Effector memory CD8-positive, alpha-beta T cell (primary cell): Measurements from ENCODE around the gene APBB2.

Experiments used
- ATAC-seq: fragments of 150-1000 bp; cut with Tn5 transposase; replicated peaks from 2 replicates; pipeline ENCODE4 v1.10.0; 2021; ENCODE audit warnings: mild to moderate bottlenecking, moderate library complexity
- DNase-seq, 3 experiments: peaks; one replicate each; pipeline ENCODE4 v3.0.0; 2021
- H3K27ac Mint-ChIP-seq, 2 donors: one replicate each; pipeline ENCODE4 v1.8.0; 2022; ENCODE audit warnings: mild to moderate bottlenecking in 2 of 2, mixed read lengths in 2 of 2, moderate library complexity in 2 of 2
- H3K27me3 Mint-ChIP-seq, 2 donors: one replicate each; pipeline ENCODE4 v1.8.0; 2022; ENCODE audit warnings: mixed read lengths in 2 of 2
- H3K36me3 Mint-ChIP-seq: one replicate; pipeline ENCODE4 v1.8.0; 2022; ENCODE audit warnings: mild to moderate bottlenecking, moderate library complexity, mixed read lengths; ENCODE audit not compliant: insufficient read depth
- H3K4me1 Mint-ChIP-seq, 2 donors: one replicate each; pipeline ENCODE4 v1.8.0; 2022; ENCODE audit warnings: low read depth in 2 of 2, mixed read lengths in 2 of 2
- H3K4me3 Mint-ChIP-seq, 2 donors: one replicate each; pipeline ENCODE4 v1.8.0; 2022; ENCODE audit warnings: mild to moderate bottlenecking in 2 of 2, mixed read lengths in 2 of 2, moderate library complexity in 2 of 2
- H3K9me3 Mint-ChIP-seq, 2 donors: one replicate each; pipeline ENCODE4 v1.8.0; 2022; ENCODE audit warnings: mixed read lengths in 2 of 2

APBB2 gene

DNA sequence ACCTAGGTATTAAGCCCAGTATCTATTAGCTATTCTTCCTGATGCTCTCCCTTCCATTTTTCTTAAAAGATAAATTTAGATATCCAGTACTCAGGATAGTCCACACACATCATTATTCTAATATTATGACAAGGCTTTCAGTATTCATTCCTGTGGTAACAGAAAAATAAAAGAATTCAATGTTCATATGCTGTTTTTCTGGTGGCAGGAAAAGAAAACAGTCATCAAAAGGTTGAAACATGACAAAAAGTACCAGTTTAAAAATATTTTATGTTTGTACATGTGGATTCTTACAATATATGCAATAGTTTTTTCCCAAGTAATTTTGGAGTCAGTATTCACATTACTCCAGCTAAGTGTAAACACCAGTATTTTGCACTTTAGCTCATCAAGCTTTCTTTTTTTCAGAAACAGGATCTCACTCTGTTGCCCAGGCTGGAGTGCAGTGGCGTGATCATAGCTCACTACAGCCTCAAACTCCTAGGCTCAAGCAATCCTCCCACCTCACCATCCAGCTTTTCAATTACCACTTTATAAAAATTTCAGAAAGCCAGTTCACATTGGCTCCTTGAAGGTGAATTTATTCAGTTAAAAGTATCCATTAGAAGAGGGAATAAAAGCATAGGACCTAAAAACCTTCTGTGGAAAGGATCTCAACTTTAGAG, 2.3 kb downstream of the APBB2 start:
- H3K36me3 Mint-ChIP-seq: no peaks in the 10 kb centered on the region
- ATAC-seq (no peak), DNase-seq (no peak)
- peaks cover 0 to 2% of the 10 kb centered on the region in 2 donors for H3K4me1 Mint-ChIP-seq
- H3K27ac Mint-ChIP-seq: no peak overlapping the region
- H3K4me3 Mint-ChIP-seq: no peak overlapping the region
- peaks cover 0 to 2% of the 10 kb centered on the region in 2 donors for H3K9me3 Mint-ChIP-seq
- H3K27me3 Mint-ChIP-seq: peaks cover 45 to 51% of the 10 kb centered on the region in 2 donors

DNA sequence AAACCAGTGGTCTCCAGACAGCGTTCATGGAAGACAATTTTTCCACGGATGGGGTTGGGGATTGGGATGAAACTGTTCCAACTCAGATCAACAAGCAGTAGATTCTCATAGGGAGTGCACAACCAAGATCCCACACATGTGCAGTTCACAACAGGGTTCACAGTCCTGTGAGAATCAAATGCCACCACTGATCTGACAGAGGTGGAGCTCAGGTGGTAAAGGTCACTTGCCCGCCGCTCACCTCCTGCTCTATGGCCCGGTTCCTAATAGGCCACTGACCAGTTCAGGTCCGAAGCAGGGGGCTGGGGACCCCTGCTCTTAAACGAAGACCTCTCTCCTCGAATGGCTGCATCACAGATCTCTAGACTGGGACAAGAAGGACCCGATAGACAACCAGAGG, 4.4 kb downstream of the APBB2 start:
- ATAC-seq (no peak), DNase-seq (no peak)
- H3K4me1 Mint-ChIP-seq: peaks cover 0 to 2% of the 10 kb centered on the region in 2 donors
- H3K27ac Mint-ChIP-seq: no peak overlapping the region
- H3K36me3 Mint-ChIP-seq: no peaks in the 10 kb centered on the region
- peaks cover 29 to 31% of the 10 kb centered on the region in 2 donors for H3K27me3 Mint-ChIP-seq
- H3K9me3 Mint-ChIP-seq: peaks cover 0 to 2% of the 10 kb centered on the region in 2 donors
- H3K4me3 Mint-ChIP-seq: no peak overlapping the region

DNA sequence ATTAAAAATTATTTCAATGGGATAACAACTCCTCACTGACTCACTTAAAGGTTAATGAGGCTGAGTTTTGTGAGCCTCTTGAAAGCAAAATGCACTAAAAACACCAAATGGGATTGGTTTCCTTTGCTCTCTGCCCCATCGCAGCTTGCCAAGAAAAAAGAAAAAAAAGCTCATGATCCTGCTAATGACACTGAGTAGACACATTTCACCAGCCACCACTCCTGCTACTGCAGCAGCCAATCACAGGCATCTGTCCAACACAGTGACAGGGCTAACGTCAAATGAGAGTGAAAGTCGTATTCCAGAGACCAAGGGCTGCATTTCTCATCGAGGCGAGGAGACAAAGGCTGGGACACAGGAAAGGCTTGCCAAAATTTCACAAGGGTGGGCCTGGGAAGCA, 5.2 kb downstream of the APBB2 start:
- H3K9me3 Mint-ChIP-seq: peaks cover 0 to 2% of the 10 kb centered on the region in 2 donors
- H3K4me1 Mint-ChIP-seq: peaks cover 0 to 2% of the 10 kb centered on the region in 2 donors
- ATAC-seq (no peak), DNase-seq (no peak)
- H3K4me3 Mint-ChIP-seq: no peak overlapping the region
- H3K27me3 Mint-ChIP-seq: peaks cover 27 to 28% of the 10 kb centered on the region in 2 donors
- no peak overlapping the region for H3K27ac Mint-ChIP-seq
- H3K36me3 Mint-ChIP-seq: no peaks in the 10 kb centered on the region

DNA sequence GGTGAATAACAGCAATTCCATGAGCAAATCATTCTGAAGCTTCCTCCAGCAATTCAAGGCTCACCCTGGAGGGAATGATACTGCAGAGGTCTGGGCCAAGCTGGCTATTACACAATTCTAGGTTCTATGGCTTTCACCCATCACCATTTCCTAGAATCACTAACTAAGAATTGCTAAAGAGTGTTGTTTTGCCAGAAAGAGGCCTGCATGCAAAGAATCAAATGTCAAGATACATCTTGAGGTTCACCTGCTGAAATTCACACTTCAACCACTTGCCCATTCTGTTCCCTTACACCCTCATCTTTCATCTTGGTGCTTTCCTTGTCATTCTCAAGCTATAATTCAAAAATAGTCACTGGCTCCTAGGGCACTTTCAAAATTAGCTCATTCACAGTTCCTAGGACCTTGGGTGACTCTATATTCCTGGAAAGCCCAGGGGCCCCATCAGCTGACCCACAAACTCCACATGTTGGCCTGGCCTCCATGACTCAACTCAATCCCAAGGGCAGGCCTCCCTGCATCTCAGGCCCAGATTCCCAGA, 7.0 kb downstream of the APBB2 start:
- H3K27me3 Mint-ChIP-seq: peaks cover 14 to 21% of the 10 kb centered on the region in 2 donors
- no peak overlapping the region for H3K4me3 Mint-ChIP-seq
- H3K36me3 Mint-ChIP-seq: no peaks in the 10 kb centered on the region
- DNase-seq (no peak), ATAC-seq (no peak)
- H3K27ac Mint-ChIP-seq: no peak overlapping the region
- H3K9me3 Mint-ChIP-seq: peaks cover 0 to 3% of the 10 kb centered on the region in 2 donors
- H3K4me1 Mint-ChIP-seq: no peaks in the 10 kb centered on the region

DNA sequence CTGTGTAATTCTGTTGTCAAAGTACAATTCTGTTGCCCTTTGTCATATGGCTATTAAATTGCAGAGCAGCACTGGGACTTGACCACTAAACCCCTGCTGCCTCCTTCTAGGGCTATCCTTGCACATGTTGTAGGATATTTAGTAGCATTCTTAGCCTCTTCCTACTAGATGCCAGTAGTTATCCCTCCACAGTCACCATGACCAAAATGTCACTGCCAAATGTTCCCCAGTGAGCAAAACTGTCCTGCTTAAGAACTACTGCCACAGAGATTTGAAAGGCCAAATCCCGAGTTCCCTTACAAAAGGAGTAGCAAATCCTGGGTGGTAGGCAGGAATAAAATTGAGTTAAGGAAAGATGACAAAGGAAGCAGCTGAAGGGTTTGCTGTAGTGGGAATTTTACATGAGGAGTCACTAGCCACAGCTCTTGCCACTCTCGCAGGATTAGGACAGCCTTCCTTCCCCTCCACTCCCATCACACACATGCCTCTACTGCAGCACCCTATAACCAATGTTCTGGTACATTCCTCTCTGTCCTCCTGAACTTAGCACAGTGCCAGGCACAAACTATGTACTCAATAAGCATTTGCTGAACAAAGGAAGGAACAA, 8.4 kb downstream of the APBB2 start:
- H3K36me3 Mint-ChIP-seq: no peaks in the 10 kb centered on the region
- H3K27me3 Mint-ChIP-seq: peaks cover 13% of the 10 kb centered on the region in 2 donors
- no peak overlapping the region for H3K27ac Mint-ChIP-seq
- ATAC-seq (no peak), DNase-seq (no peak)
- H3K4me3 Mint-ChIP-seq: no peak overlapping the region
- no peaks in the 10 kb centered on the region for H3K4me1 Mint-ChIP-seq
- peaks cover 0 to 3% of the 10 kb centered on the region in 2 donors for H3K9me3 Mint-ChIP-seq

DNA sequence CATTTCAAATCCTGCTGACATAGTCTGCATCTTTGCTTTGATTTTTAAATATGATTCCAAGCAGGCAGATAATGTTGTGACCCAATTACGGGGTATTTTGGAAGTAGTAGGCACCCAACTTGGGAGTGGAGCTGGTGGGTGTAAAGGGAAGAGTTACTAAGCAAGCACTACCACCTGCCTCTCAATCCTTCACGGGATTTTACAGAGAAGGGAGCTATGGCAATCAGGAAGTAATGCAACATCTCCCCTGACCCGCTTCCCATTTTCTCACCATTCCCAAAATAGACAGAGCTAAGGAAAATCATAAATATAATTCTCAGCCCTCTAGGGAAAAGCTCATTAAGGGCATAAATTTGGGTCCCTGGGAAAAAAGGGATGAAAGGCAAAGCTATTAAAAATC, 9.2 kb downstream of the APBB2 start:
- Mint-ChIP-seq H3K36me3 (no peaks in the 10 kb centered on the region), H3K9me3 (peaks cover 0 to 3% of the 10 kb centered on the region in 2 donors), H3K4me3 (no peak overlapping the region), H3K27me3 (peaks cover 13% of the 10 kb centered on the region in 2 donors), H3K4me1 (no peaks in the 10 kb centered on the region), H3K27ac (no peak overlapping the region)
- ATAC-seq: no peak
- DNase-seq: no peak

DNA sequence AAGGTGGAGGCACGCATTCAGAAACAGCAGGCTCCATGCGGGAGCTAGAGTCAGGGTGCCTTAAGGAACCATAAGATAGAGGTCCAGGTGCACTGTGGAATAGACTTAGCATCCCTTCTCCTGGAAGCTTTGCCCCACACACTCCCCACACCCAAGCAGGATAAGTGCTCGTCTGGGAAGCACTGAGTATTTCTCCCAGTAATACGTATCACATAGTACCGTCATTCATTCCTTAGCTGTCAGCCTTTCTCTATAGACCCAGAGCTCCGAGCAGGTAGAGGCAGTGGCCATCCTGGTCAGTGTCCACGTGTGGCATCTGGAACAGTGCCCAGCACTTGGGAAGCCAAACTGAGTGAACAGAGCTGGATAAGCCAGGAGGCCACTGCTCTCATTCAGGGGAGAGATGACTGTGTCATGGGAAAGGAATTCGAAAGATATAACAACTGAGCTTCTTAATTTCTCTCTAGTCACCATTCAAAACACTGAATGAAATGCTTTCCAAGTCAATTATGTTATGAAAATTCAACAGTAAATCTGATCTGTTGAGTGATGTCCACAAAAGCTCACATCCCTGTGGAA, 9.9 kb downstream of the APBB2 start:
- Mint-ChIP-seq H3K36me3 (no peaks in the 10 kb centered on the region), H3K4me3 (no peak overlapping the region), H3K9me3 (peaks cover 0 to 3% of the 10 kb centered on the region in 2 donors), H3K27me3 (peaks cover 13% of the 10 kb centered on the region in 2 donors), H3K4me1 (no peaks in the 10 kb centered on the region), H3K27ac (no peak overlapping the region)
- DNase-seq (no peak), ATAC-seq (no peak)

DNA sequence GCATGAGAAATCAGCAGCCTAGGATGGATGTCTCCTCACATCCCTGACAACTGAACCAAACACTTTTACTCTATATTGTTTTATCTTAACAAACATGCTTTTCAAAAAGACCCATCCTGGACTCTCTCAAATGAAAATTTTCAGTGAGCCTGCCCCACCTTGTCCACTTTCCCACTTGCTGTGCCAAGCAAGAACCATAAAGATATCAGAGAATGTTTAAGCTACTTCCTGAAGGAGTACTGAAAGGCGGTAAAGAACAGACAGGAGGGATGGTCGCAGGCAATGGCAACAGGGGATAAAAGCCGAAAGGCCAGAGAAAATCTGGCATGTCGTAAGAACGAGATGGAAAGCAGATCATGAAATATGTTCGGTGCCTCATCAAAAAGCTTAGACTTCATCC, 10.5 kb downstream of the APBB2 start:
- H3K4me3 Mint-ChIP-seq: no peak overlapping the region
- H3K36me3 Mint-ChIP-seq: no peaks in the 10 kb centered on the region
- no peaks in the 10 kb centered on the region for H3K4me1 Mint-ChIP-seq
- DNase-seq: no peak
- H3K27me3 Mint-ChIP-seq: peaks cover 13% of the 10 kb centered on the region in 2 donors
- no peak overlapping the region for H3K27ac Mint-ChIP-seq
- H3K9me3 Mint-ChIP-seq: peaks cover 0 to 3% of the 10 kb centered on the region in 2 donors
- ATAC-seq: no peak

DNA sequence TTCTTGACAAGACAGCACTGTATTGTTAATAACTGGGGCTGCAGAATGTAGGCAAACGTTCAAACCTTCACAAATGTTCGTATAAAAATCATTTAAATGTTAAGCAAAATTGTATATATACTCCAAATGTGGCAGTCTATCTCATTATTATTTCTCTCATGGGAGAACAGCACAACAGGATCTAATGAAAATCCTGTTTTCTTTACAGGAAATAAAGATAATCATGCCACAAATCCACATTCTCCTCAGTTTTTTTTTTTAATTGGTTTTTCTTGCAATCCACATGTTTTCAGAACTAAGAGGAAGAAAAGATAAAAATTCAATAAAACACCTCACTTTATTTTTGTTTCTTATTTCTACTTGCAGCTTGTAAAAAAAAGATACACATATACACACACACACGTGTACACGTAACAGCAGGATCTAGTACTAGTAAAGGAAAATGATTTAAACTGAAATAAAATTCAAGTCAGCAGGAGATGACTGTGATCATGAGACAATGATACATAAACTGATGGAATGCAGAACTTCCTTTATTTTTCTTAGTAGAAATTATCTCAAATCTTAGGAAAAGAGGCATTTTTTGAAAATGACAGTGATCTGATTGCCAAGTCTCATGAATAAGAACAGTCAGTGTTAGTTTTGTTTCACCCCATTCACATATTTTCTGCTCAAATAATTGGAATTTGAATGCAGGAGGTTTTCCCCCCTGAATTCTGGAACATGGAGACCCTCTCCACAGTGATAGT, 11.3 kb downstream of the APBB2 start:
- peaks cover 13% of the 10 kb centered on the region in 2 donors for H3K27me3 Mint-ChIP-seq
- H3K4me3 Mint-ChIP-seq: no peak overlapping the region
- DNase-seq (no peak), ATAC-seq (no peak)
- no peaks in the 10 kb centered on the region for H3K36me3 Mint-ChIP-seq
- peaks cover 0 to 1% of the 10 kb centered on the region in 2 donors for H3K9me3 Mint-ChIP-seq
- H3K4me1 Mint-ChIP-seq: no peaks in the 10 kb centered on the region
- H3K27ac Mint-ChIP-seq: no peak overlapping the region

DNA sequence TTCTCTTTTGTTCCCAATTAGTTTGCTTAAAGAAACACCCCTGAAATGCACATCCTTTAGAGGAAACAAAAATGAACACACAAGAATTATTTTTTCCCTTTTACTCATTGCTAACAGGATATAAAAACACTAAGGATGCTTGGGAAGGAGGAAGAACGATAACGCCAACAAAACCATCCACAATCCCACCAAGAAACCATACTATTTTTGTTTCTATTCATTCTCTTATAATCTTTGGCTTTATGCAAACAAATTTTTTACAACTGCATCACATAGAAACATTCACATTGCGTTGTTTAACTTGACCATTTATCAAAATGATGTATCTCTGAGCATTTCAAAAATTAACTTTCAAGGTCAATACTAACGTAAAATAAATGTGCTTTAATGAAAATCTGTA, 12.0 kb downstream of the APBB2 start:
- Mint-ChIP-seq H3K9me3 (peaks cover 0 to 4% of the 10 kb centered on the region in 2 donors), H3K27me3 (peaks cover 13 to 18% of the 10 kb centered on the region in 2 donors), H3K27ac (no peak overlapping the region), H3K4me1 (no peaks in the 10 kb centered on the region), H3K36me3 (no peaks in the 10 kb centered on the region), H3K4me3 (no peak overlapping the region)
- no peak for DNase-seq
- no peak for ATAC-seq

DNA sequence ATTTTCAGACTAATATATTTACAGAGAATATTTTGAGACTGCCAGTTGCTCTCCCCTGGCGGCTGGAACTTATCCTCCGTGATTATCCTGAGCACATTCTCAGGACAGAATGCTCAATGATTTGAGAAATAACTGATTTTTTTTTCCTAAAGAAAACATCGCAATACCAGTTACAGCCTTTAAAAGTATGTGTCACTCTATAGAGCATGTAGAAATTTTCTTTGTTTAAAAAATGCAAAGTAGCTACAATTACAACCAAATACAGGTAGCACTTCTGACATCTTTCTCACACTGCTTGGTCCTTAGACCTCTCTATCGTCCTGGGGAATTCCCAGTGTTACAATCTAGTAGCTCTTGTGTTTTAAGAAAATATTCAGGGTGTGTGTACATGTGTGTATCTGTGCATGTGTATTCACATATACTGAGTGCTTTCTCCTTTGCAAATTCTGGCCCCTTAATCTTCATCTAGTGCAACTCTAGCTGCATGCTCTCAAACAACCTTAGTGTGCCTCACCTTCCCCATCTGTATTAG, 13.8 kb downstream of the APBB2 start:
- Mint-ChIP-seq H3K27ac (no peak overlapping the region), H3K27me3 (peaks cover 13 to 16% of the 10 kb centered on the region in 2 donors), H3K4me3 (no peak overlapping the region)

DNA sequence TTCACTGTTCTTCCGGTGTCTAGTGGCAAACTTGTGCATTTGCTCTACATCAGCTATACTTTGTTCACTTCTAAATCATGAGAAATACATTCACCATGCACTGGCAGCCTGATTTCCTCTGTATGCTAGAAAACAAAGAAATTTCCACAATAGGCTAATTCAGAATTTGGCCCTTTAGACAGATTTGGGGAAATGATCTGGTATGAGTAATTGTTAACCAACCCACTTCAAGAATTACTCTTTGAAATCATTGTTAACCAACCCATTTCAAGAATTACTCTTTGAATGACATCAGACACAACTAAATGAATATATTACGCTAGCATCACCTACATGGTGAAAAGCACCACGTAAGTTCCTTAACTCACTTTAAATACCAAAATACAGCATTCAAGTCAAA, 14.6 kb downstream of the APBB2 start:
- Mint-ChIP-seq H3K36me3 (no peaks in the 10 kb centered on the region), H3K4me3 (no peak overlapping the region), H3K4me1 (no peaks in the 10 kb centered on the region), H3K27me3 (peaks cover 13 to 23% of the 10 kb centered on the region in 2 donors), H3K9me3 (peaks cover 0 to 4% of the 10 kb centered on the region in 2 donors), H3K27ac (no peak overlapping the region)
- DNase-seq: no peak
- no peak for ATAC-seq

More for the DNA sequence above, 13.8 kb downstream of the APBB2 start:
- no peaks in the 10 kb centered on the region for H3K36me3 Mint-ChIP-seq
- no peaks in the 10 kb centered on the region for H3K4me1 Mint-ChIP-seq
- H3K9me3 Mint-ChIP-seq: peaks cover 0 to 4% of the 10 kb centered on the region in 2 donors
- ATAC-seq (no peak), DNase-seq (no peak)

DNA sequence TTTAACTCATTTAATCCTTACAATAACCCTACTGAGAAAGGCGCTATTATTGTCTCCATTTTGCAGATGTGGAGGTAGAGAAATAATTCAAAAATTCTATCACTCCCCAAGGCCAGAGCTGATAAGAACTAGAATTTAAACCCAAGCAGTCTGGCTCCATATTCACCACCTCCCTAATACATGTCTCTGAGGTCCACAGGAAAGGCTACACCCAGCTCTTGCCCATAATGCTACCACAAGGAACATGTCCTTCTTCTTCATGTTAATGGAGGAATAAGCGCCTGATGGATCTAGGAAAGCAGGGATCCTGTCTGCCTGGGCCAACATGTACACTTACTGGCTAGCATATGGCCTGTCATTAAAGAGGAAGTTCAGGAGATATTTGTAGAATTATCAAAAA, 16.3 kb downstream of the APBB2 start:
- ATAC-seq (no peak), DNase-seq (no peak)
- Mint-ChIP-seq H3K27me3 (peaks cover 0 to 23% of the 10 kb centered on the region in 2 donors), H3K9me3 (peaks cover 0 to 3% of the 10 kb centered on the region in 2 donors), H3K27ac (no peak overlapping the region), H3K4me1 (no peaks in the 10 kb centered on the region), H3K36me3 (no peaks in the 10 kb centered on the region), H3K4me3 (no peak overlapping the region)
